Esophagus (tissue), 2 donors: ENCODE measurements around the gene AGR3. TPM values are rescaled to one million over a fixed set of nuclear protein-coding genes. Genes with fewer than 3 reads are reported as not detected.
"Not testable (repeated sequence)": the region's sequence is repeated elsewhere in the genome, so short reads cannot be mapped to it uniquely, and the experiment has no call there.

Experiments
- H3K27ac ChIP-seq, 2 donors: one replicate each; pipeline ENCODE4 v1.5.1; 2013; ENCODE audit warnings: low read depth in 2 of 2, mild to moderate bottlenecking in 2 of 2, inconsistent platforms in 1 of 2, low read length in 1 of 2, moderate library complexity in 1 of 2
- H3K27me3 ChIP-seq, 2 donors: one replicate each; pipeline ENCODE4 v1.6.1; 2013; ENCODE audit warnings: low read length in 2 of 2, control low read depth in 1 of 2, mild to moderate bottlenecking in 1 of 2; ENCODE audit not compliant: insufficient read depth in 2 of 2, control insufficient read depth in 1 of 2
- H3K36me3 ChIP-seq, 2 donors: one replicate each; pipeline ENCODE4 v1.6.1; 2013; ENCODE audit warnings: low read length in 1 of 2; ENCODE audit not compliant: control insufficient read depth in 2 of 2, insufficient read depth in 2 of 2
- H3K4me1 ChIP-seq, 2 donors: one replicate each; pipeline ENCODE4 v1.6.1; 2013; ENCODE audit warnings: low read length in 1 of 2; ENCODE audit not compliant: control insufficient read depth in 2 of 2, insufficient read depth in 2 of 2
- H3K4me3 ChIP-seq, 2 donors: one replicate each; pipeline ENCODE4 v1.5.1; 2013; ENCODE audit warnings: low read length in 2 of 2, mild to moderate bottlenecking in 2 of 2, low read depth in 1 of 2, moderate library complexity in 1 of 2
- H3K9me3 ChIP-seq, 2 donors: one replicate each; pipeline ENCODE4 v1.6.1; 2013; ENCODE audit warnings: mild to moderate bottlenecking in 2 of 2, low read depth in 1 of 2, low read length in 1 of 2, moderate library complexity in 1 of 2; ENCODE audit not compliant: control insufficient read depth in 2 of 2, insufficient read depth in 1 of 2
- WGBS, 2 donors: extraction: QIAGEN DNeasy Blood & Tissue Kit; methylation state at CpG; one replicate each; pipeline ENCODE4 v1.1.7; 2013; 5-methylcytosine and 5-hydroxymethylcytosine counted together
- polyA plus RNA-seq, 2 donors: library from polyadenylated mRNA; stranded (reverse); fragments of 200-250 nt; gene quantifications; one replicate each; pipeline ENCODE4 v1.2.3, GENCODE V29; 2013
- donor health status: healthy with polysubstance abuse.
- donor health status: Bipolar disorder and iron deficiency.

Gene AGR3
- polyA plus RNA-seq, 2 donors = 0.07 TPM; not detected in 1

DNA sequence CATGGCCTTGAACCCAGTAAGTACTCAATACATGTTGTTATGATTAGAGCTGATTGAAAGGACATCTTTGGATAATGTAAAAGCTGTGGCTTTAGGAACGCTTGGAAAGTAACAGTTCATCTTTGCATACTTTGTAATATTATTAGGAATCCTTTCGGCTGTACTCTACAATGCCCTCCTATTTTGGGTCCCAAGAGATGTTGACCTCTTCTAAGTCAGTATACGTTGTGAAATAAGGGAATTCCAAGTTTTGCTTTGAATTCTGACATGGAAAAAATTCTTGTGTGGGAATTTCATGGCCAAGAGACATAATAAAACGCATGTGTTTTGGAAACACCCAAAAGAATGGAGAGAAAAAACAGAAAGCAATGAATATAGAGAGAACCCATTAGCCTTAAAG, 7.7 kb downstream of the AGR3 start:
- Histone ChIP-seq H3K27me3 (no peaks in the 10 kb centered on the region), H3K9me3 (no peaks in the 10 kb centered on the region), H3K36me3 (no peaks in the 10 kb centered on the region), H3K27ac (no peak overlapping the region), H3K4me1 (no peaks in the 10 kb centered on the region), H3K4me3 (no peak overlapping the region)
- WGBS, 2 donors = 36 to 51% methylated on average over 4 of the region's 4 CpGs

DNA sequence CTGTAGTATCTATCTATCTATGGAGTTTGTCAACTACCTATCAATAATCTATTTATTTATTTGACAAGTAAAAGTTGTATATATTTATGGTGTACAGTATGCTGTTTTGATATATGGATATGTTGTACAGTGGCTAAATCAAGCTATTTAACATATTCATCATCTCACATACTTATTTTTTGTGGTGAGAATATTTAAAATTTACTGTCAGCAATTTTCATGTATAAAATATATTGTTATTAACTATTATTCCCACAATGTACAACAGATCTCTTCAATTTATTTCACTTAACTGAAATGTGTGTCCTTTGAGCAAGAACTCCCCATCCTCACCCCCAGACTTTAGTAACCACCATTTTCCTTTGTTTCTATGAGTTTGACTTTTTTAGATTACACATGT, 14.5 kb downstream of the AGR3 start:
- Histone ChIP-seq H3K9me3 (no peaks in the 10 kb centered on the region), H3K4me3 (no peak overlapping the region), H3K27me3 (no peaks in the 10 kb centered on the region), H3K27ac (no peak overlapping the region), H3K36me3 (no peaks in the 10 kb centered on the region), H3K4me1 (no peaks in the 10 kb centered on the region)

- H3K4me3 ChIP-seq, H3K27ac ChIP-seq, H3K9me3 ChIP-seq, H3K36me3 ChIP-seq, H3K27me3 ChIP-seq, H3K4me1 ChIP-seq: not testable (repeated sequence)
- WGBS, 2 donors = 95 to 99% methylated on average over 11 of the region's 11 CpGs
Measured at GRCh38 chr7:16853189-16853588, 28.6 kb downstream of the AGR3 start.

DNA sequence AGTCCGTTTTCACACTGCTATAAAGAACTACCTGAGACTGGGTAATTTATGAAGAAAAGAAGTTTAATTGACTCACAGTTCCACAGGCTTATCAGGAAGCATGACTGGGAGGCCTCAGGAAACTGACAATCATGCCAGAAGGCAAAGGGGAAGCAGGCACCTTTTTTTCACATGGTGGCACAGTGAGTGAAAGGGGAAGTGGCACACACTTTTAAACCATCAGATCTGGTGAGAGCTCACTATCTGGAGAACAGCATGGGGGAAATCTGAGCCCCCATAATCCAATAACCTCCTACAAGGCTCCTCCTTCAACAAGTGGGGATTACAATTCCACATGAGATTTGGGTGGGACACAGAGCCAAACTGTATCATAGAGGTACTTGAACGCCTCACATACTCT, 30.0 kb downstream of the AGR3 start:
- no peaks in the 10 kb centered on the region for H3K36me3 ChIP-seq
- WGBS, 2 donors = 44 to 46% methylated on average over 2 of the region's 2 CpGs
- H3K4me1 ChIP-seq = no peaks in the 10 kb centered on the region
- H3K27me3 ChIP-seq = no peaks in the 10 kb centered on the region
- no peak overlapping the region for H3K4me3 ChIP-seq
- no peak overlapping the region for H3K27ac ChIP-seq
- no peaks in the 10 kb centered on the region for H3K9me3 ChIP-seq

DNA sequence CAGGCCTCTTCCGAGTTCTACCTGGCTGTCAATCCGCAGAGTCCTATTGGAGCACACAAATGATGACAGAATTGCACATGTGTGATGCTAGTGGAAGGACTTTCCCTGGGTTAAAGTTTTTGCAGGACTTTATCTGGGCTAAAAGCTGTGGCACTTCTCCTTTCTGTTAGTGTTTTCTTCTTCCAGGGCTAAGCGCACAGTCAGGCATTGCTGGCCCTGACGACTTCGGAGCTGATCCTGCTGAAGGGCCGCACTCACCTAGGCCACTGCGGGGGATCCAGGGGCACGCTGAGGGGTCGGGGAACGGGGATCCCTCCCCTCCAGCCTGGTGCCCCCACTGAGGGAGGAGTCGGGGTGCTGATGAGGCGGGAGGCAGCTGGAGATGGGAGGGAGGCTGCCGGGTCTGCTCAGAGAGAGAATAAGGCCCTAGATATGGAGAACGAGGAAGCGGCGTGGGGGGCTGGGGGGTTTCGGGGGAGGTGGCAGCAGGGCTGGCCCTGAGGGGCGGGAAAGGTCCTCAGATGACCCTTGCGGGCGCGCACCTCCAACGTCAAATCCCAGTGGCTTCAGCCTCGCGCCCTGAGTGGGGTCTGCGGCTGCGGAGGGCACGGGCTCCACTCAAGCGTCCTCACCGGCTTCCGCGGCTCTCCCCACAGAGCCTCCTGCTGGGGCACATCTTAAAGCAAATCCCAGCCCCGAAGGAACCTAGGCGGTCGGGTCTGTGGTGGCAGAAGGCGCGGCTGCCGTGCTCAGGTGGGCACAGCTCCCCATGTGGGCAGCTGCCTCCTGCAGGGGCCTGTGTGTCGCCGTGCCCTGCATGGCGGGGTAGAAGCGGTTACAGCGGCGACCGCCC, 30.9 kb downstream of the AGR3 start:
- Histone ChIP-seq H3K4me1 (no peaks in the 10 kb centered on the region), H3K9me3 (no peaks in the 10 kb centered on the region), H3K27ac (no peak overlapping the region), H3K36me3 (no peaks in the 10 kb centered on the region), H3K27me3 (no peaks in the 10 kb centered on the region), H3K4me3 (no peak overlapping the region)
- 82 to 89% methylated on average over 44 of the region's 44 CpGs for WGBS, 2 donors

GRCh38 chr7:16849296-16850148, 32.3 kb downstream of the AGR3 start:
- Histone ChIP-seq H3K36me3 (no peaks in the 10 kb centered on the region), H3K9me3 (no peaks in the 10 kb centered on the region), H3K27ac (no peak overlapping the region), H3K27me3 (no peaks in the 10 kb centered on the region), H3K4me3 (no peak overlapping the region), H3K4me1 (no peaks in the 10 kb centered on the region)
- WGBS, 2 donors = 84 to 90% methylated on average over 12 of the region's 12 CpGs

GRCh38 chr7:16847381-16847860, 34.4 kb downstream of the AGR3 start:
- H3K36me3 ChIP-seq = no peaks in the 10 kb centered on the region
- H3K4me1 ChIP-seq = no peaks in the 10 kb centered on the region
- H3K27me3 ChIP-seq = no peaks in the 10 kb centered on the region
- WGBS, 2 donors = 51 to 59% methylated on average over 6 of the region's 6 CpGs
- no peak overlapping the region for H3K4me3 ChIP-seq
- H3K27ac ChIP-seq = no peak overlapping the region
- no peaks in the 10 kb centered on the region for H3K9me3 ChIP-seq

DNA sequence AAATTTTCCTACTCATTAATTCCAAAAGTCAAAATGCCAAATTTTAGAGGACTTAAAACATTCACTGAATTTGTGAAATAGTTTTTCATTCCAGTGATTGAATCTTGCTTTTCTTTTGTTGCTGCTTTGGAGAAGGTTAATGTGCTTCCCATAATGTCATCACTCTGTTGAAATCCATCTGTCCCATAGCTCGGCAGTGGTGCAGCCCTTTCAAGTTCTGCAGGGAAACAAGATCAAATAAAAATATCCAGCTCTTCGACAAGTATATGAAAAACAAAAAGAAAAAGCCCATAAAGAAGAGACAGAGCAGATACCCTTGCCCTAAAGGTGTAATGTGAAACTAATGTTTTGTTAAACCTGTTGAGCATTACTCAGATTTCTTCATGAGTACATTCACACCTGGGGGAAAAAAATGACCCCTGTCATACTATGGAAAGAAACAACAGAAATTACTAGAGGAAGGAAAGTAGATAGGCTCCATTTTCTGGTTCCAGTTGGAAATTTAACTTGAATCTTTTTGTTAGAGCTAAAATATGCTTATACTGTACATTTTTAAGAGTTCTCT, 35.1 kb downstream of the AGR3 start:
- Histone ChIP-seq H3K9me3 (no peaks in the 10 kb centered on the region), H3K27ac (no peak overlapping the region), H3K4me3 (no peak overlapping the region), H3K36me3 (no peaks in the 10 kb centered on the region), H3K4me1 (no peaks in the 10 kb centered on the region), H3K27me3 (no peaks in the 10 kb centered on the region)
- WGBS, 2 donors = 33 to 51% methylated on average over 2 of the region's 2 CpGs

DNA sequence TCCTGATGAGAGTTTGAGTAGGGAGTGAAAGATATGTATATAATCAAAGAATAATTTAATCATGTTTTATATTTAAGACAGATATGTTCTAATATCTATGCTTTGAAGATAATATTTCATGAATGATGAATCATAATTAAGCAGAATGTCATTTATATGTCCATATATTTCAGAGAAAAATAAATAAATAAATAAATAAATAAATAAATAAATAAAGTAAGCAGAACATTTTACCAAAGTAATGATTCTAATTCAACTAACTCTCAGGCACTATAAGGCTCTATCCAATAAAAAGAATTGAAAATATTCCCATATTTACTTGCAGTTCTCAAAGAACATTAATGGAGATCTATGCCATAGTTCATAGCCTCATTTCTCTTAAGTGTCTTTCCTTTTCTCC, 36.0 kb downstream of the AGR3 start:
- Histone ChIP-seq H3K36me3 (no peaks in the 10 kb centered on the region), H3K4me3 (no peak overlapping the region), H3K9me3 (no peaks in the 10 kb centered on the region), H3K27ac (no peak overlapping the region), H3K4me1 (no peaks in the 10 kb centered on the region), H3K27me3 (no peaks in the 10 kb centered on the region)
